ENCODE measurements around the gene FBXL2.

The FBXL2 gene, protein sequence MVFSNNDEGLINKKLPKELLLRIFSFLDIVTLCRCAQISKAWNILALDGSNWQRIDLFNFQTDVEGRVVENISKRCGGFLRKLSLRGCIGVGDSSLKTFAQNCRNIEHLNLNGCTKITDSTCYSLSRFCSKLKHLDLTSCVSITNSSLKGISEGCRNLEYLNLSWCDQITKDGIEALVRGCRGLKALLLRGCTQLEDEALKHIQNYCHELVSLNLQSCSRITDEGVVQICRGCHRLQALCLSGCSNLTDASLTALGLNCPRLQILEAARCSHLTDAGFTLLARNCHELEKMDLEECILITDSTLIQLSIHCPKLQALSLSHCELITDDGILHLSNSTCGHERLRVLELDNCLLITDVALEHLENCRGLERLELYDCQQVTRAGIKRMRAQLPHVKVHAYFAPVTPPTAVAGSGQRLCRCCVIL

GRCh38 chr3:33277193-33277882, at the start of gene FBXL2:
FBXL2 (plus strand) TSS chr3:33277442; CDS start chr3:33277513, 71 bp downstream.
- no peak for DNase-seq

DNA sequence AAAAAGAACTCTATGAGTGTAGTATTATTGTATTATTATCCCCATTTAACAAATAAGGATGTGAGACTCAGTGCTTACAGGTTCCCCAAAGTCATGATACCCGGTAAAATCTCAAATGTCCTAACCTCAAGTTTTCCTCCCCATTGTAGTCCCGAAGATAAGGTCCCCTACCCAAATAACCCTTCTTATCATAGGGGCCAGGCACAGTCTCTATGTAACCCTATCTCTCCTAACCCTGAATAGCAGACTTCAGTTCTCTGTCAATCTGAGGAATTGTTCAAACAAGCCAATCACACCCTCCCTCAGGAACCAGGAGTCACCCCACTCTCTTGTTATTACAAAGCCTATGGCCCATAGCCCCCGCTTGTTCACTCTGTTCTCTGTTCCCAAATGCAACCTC, 48.2 kb upstream of the FBXL2 start:
- DNase-seq: no peak

DNA sequence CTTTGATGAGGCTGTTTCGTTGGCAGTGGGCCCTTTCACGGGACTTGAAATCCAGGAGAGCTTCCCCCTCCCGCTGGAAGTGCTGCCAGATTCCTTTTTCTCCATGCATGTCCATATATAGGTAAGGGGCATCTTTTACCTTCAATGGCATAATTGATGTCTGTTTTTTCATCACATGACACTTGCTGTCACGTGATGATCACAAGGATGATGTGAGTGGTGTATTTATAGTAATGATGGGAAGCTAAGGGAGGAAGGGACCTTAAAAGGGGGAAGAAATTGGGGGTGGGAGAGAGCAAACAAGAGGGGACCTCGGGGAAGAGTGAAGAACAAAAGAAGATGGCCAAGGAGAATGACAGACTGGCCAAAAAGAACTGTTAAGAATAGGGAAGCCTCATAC, 47.3 kb upstream of the FBXL2 start:
- no peak for DNase-seq

DNA sequence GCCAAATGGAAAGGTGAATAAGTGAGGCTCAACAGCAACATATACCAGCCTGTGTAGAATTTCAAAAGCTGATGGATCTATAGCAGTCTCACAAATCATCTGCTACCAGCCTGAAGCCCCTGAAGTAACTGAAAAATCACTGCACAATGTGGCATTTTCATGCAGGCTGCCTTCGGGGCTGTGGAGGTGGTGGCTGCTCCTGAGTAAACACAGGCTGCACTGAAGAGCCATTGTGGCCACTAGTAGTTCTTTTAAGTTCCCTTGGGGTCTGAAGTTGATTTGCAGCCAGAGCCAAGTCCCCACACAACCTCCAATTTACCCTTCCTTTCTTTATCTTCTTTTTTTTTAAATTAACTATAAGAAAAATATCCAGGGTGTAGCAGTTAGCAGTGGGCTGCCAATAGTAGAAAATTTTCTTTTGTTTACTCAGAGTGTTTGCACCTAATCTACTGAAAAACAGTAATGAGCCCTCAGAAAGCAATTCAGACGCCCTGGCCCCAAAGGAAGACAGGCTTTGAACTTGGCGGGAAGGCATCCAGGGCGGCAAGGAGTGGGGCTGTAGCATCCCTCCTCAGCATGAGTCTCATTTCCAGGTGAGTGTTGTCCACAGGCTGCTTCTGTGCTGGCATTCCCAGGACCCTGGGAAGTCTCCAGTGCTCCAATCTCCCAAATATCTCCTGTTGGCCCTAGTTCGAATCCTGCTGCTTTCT, 45.3 kb upstream of the FBXL2 start:
- no peak for DNase-seq

GRCh38 chr3:33233884-33234283, 43.4 kb upstream of the FBXL2 start:
- DNase-seq: no peak

- no peak for DNase-seq
Observed at GRCh38 chr3:33236005-33236404, 41.2 kb upstream of the FBXL2 start.

GRCh38 chr3:33237439-33237838, 39.8 kb upstream of the FBXL2 start:
- no peak for DNase-seq

GRCh38 chr3:33238923-33239322, 38.3 kb upstream of the FBXL2 start:
- DNase-seq: no peak

GRCh38 chr3:33240261-33240660, 37.0 kb upstream of the FBXL2 start:
- DNase-seq: no peak

- DNase-seq: no peak
Observed at GRCh38 chr3:33246786-33247185, 30.5 kb upstream of the FBXL2 start.

GRCh38 chr3:33250712-33251111, 26.5 kb upstream of the FBXL2 start:
- no peak for DNase-seq

- DNase-seq: no peak
Observed at GRCh38 chr3:33256249-33256648, 21.0 kb upstream of the FBXL2 start.

DNA sequence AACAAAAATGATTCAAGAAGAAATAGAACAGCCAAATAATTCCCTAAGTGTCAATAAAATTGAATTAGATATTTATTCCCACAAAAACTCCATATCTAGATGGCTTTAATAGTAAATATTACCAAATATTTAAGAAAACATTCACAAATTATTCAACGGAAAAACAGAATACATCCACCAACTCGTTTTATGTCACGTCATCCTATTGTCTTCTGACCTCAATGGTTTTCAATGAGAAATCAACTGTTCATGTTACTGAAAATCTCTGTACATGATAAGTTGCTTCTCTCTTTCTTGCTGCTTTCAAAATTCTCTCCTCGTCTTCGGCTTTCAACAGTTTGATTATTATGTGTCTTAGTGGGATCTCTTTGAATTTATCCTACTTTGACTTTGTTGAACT, 17.1 kb upstream of the FBXL2 start:
- DNase-seq: no peak

GRCh38 chr3:33269385-33269784, 7.9 kb upstream of the FBXL2 start:
- DNase-seq: no peak

GRCh38 chr3:33271324-33271723, 5.9 kb upstream of the FBXL2 start:
- no peak for DNase-seq

- DNase-seq: no peak
Observed at GRCh38 chr3:33273628-33274027, 3.6 kb upstream of the FBXL2 start.

- no peak for DNase-seq
Observed at GRCh38 chr3:33278163-33278562, 921 bp downstream of the FBXL2 start.

GRCh38 chr3:33287672-33288282, 10.5 kb downstream of the FBXL2 start:
- no peak for DNase-seq

GRCh38 chr3:33299395-33300081, 22.3 kb downstream of the FBXL2 start:
- no peak for DNase-seq

GRCh38 chr3:33312361-33312760, 35.1 kb downstream of the FBXL2 start:
- no peak for DNase-seq

GRCh38 chr3:33313331-33313730, 36.1 kb downstream of the FBXL2 start:
- no peak for DNase-seq

- DNase-seq: no peak
Observed at GRCh38 chr3:33314993-33315392, 37.8 kb downstream of the FBXL2 start.

DNA sequence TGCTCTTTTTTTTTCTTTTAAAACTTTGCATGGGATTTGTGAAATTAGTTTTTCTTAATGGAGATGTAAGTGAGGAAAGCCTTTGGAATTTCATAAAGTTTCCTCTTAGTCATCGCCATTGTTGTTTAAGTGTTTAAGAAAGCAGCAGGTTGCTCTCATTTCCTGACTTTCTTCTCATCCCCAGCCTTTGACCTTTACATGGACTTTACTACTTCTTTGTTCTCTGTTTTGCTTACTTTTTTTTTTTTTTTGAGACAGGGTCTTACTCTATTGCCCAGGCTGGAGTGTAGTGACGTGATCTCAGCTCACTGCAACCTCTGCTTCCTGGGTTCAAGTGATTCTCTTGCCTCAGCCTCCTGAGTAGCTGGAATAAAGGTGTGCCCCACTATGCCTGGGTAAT, 38.6 kb downstream of the FBXL2 start:
- DNase-seq: no peak
